GM15510 (cell line): ENCODE measurements around the gene CPLX3.

Experiments
- POLR2A ChIP-seq: IDR thresholded peaks from 3 replicates; pipeline ENCODE4 v1.6.1; 2011; ENCODE audit warnings: borderline replicate concordance; ENCODE audit not compliant: insufficient read length; ENCODE audit errors: extremely low read depth

CPLX3 gene

DNA sequence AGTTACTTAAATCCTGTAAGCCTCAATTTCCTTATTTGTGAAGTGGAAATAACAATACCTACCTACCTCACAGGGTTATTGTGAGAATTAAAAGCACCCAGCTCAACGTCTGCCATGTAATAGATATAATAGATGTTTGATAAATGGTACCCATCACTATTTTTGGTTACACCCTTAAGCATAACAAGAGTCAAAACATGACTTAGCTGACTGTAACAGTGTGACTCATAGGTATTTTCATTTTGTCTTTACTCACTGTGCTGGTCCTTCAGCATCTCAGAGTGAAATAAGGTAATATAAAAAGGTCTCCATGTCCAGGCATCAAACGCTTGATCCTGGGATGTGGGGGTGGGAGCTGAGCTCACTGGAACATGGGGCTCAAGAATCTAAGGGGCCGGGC, 3.1 kb downstream of the CPLX3 start:
- no peak for TF ChIP-seq POLR2A

- no peak for TF ChIP-seq POLR2A
Observed at GRCh38 chr15:74829991-74830390, 3.6 kb downstream of the CPLX3 start.

GRCh38 chr15:74830868-74831267, 4.4 kb downstream of the CPLX3 start:
- no peak for TF ChIP-seq POLR2A

DNA sequence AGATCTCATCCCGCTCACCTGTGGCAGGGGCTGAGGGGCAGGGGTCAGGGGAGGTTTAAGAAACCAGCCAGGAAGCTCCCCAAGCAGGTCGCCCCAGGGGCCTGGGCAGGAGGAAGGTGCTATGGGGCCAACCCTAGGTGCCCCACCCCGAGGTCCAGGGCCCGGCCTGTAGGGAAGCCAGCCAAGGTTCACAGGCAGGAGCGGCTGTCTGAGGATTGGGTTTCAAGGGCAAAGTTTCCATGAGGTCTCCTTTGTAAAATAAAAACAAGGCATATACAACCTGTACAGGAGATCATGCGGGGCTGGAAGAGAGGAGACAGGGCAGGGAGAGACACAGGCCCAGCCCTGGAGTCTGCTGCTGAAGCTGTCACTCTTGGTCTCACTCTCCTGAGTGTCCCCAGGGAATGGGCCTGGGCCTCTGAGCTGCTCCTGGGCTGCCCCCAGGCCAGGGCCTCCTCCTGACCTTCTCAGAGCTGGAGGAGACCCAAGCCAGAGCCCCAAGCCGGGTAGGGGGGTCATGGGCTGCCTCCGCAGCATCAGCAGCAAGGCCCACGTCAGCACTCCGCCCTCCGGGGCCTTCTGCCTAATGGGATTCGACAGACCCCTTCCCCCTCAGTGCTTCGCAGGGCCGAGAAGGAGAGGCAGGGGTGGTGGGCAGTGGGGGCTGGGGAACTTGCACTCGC, 5.5 kb downstream of the CPLX3 start:
- no peak for TF ChIP-seq POLR2A

- no peak for TF ChIP-seq POLR2A
Observed at GRCh38 chr15:74832826-74833225, 6.4 kb downstream of the CPLX3 start.

DNA sequence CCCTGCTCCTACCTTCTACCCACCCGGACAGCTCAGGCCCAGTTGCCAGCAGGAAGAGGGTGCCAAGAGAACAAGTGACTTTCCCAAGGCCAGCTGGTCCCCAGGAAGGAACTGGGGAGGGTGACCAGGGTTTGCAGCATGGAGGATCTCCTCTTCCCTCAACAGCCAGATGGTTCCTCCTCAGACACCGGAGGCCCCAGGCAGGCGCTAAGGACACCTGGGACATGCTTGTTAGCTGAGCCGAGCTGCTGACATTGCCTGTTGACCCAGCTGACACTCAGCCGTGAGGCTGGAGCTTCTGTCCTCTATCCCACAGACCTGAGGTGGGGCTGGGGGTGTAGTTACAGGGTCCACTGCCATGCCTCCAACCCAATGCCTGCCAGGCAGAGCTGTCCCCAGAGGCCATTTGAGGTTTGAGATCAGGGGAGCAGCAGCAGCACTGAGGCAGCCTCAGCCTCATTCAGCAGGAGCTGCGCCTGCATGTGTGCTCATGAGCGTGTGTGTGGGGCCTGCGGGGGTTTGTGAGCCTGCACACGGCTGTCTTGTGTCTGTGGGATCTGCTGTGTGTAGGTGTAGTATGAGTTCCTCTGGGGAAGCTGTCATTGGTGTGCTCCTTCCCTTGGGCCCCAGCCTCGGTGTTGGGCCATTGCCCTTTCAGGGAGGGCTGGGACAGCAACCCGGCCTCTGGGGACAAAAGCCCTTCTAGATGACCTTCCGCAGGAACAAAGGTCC, 7.1 kb downstream of the CPLX3 start:
- no peak for TF ChIP-seq POLR2A

DNA sequence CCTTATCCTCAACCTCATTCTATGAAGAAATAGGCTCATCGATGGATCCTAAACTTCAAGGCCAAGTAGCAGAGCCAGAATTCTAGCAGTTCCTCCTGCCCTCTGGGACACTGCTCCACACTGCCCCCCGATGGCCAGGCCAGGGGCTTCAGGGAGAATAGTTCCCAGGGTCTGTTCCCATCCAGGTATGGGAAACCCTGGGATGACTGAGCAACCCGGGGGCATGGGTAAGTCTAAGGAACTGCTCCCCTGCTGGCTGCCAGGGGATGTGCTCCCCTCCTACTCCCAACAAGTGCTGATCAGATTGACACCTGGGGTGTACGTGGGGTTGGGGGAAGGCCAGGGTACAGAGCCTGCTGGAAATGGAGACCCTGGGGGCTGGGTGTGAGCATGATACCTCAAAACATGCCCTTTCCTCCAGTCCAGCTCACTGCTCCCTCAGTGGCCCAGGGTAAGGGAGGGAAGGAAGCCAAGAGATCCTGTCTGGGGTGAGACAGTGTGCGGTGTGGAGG, 8.9 kb downstream of the CPLX3 start:
- no peak for TF ChIP-seq POLR2A

DNA sequence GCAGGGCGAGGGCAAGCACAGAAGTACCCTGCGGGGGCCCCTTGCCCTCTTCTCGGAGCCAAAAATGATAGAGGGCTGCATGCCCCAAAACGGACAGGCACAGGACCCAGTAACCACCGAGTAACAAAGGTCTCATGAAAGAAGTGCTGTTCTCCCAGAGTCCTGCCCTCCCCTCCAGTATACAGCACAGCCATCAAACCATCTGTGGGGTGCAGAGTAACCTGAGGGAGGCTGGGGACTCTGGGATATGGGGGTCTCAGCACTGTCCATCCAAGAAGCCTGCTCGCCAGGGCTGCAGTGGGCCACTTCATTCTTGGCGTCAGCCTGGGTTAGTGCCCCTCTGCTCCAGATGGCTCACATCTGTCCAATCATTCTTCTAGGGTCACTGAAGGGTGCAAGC, 10.4 kb downstream of the CPLX3 start:
- TF ChIP-seq POLR2A: no peak

DNA sequence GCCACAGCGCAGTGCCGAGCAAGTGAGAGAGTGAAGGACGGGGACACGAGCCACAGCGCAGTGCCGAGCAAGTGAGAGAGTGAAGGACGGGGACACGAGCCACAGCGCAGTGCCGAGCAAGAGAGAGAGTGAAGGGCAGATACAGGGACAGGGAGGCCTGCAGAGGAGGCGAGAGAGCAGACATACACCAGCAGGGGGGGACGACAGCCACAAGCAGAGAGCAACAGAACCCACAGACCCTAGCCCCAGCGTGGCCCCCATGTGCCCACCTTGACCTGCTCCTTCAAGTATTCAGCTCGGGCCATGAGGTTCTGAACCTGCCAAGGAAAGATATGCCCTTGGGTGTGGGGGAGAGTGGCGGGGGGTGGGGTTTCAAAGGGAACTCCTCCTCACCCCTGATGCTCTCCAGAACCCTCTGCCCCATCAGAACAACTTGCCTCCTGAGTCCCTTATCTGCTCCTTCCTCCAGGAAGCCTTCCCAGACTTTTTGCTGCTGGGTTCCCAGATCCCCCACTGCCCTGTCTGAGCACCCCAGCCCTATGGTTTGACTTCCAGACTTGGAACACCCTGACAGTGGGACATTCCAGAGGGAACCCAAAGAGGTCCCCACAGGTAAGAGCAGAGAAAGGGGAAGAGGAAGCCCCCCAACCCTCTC, 11.2 kb downstream of the CPLX3 start:
- TF ChIP-seq POLR2A: no peak

DNA sequence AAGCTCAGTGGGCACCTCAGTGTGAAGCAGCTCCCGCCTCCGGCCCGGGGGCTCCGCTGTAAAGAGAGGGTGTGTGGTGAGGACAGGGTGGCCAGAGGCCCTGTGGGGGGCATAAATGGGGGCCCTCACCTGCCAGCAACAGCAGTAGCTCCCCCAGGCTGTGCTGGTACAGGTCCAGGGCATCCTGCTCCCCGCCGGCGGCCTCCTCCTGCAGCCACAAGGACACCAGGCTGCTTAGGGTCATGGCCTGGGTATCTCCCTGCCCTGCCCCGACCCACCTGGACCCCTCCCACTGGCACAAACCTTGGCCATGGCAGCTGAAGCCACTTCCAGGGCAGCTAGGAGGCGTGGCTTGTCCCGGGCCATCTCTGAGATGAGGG, 11.7 kb downstream of the CPLX3 start:
- TF ChIP-seq POLR2A: no peak

DNA sequence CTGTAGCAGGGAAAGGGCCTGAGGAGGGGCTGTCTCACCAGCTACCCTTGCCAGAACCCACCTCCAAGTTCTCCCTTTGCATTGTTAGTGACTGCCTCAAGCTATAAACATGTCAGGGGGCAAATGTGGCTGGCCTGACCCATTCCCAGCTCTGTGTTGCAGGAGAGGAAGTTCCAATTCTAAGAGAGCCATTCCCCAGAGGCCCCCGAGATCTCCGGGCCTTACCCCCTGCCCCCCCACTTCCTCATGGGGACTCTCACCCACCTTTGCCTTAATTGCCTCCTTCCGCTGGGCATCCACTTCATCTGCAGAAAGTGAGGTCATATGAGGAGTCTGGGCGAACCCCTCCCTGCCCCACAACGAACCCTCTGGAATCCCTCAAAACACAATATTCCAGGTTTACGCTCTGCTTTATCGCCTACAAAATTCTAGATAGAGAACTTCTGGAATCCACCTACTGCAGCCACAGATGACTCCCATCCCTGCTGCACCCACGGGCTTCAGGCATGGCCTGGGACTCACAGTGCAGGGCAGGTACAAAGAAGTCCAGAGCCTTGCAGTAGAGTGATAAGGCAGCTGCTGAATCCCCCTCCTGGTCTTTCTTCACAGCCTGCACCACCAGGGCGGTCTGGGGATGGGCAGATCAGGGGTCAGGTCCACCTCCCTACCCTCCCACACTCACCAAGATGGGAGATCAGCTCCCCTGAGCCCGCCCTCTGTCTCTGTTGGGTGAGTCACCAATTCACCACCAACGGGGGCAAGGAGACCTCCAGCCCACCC, 12.5 kb downstream of the CPLX3 start:
- TF ChIP-seq POLR2A: no peak

GRCh38 chr15:74839526-74840395, 13.3 kb downstream of the CPLX3 start:
- no peak for TF ChIP-seq POLR2A

- TF ChIP-seq POLR2A: no peak
Observed at GRCh38 chr15:74840851-74841775, 14.7 kb downstream of the CPLX3 start.

- TF ChIP-seq POLR2A: no peak
Observed at GRCh38 chr15:74841891-74842373, 15.5 kb downstream of the CPLX3 start.
